ENCODE data around the gene ANO1. TPM values are rescaled to one million over a fixed set of nuclear protein-coding genes. Genes with fewer than 3 reads are reported as not detected.
A peak's percentile ranks its signal among the peaks of the same experiment; 100 is the strongest.

The ANO1 gene
- polyA plus RNA-seq, 4 donors: 1.1 to 8.3 (median 2.9) TPM; not detected in 1

GRCh38 chr11:70173018-70173417 is 94.9 kb downstream of the ANO1 start:
- H3K4me1 ChIP-seq (ENCODE audit: control insufficient read depth in 3 of 3, insufficient read depth in 2 of 3, low read depth in 1 of 3, low read length in 2 of 3): no peaks in the 10 kb centered on the region
- H3K36me3 ChIP-seq (ENCODE audit: control insufficient read depth in 3 of 3, insufficient read depth in 2 of 3, low read depth in 1 of 3, low read length in 3 of 3): no peaks in the 10 kb centered on the region
- H3K27me3 ChIP-seq (ENCODE audit: control insufficient read depth in 3 of 3, insufficient read depth in 3 of 3, low read length in 3 of 3): no peaks in the 10 kb centered on the region
- no peak overlapping the region for H3K4me3 ChIP-seq (ENCODE audit: low read depth in 1 of 3, low read length in 3 of 3)
- WGBS, 3 donors: 39 to 68% (median 53%) methylated on average over 4 of the region's 4 CpGs
- FAIRE-seq (no peak), DNase-seq (no peak)
- no peak overlapping the region for H3K27ac ChIP-seq (ENCODE audit: low read depth in 1 of 3, low read length in 2 of 3)
- no peaks in the 10 kb centered on the region for H3K9me3 ChIP-seq (ENCODE audit: control insufficient read depth in 2 of 2, insufficient read depth in 1 of 2, low read depth in 1 of 2, low read length in 1 of 2)

GRCh38 chr11:70174547-70175235 is 96.6 kb downstream of the ANO1 start:
- no peak overlapping the region for H3K27ac ChIP-seq (ENCODE audit: low read depth in 1 of 3, low read length in 2 of 3)
- no peaks in the 10 kb centered on the region for H3K4me1 ChIP-seq (ENCODE audit: control insufficient read depth in 3 of 3, insufficient read depth in 2 of 3, low read depth in 1 of 3, low read length in 2 of 3)
- H3K36me3 ChIP-seq (ENCODE audit: control insufficient read depth in 3 of 3, insufficient read depth in 2 of 3, low read depth in 1 of 3, low read length in 3 of 3): no peaks in the 10 kb centered on the region
- no peak overlapping the region for H3K4me3 ChIP-seq (ENCODE audit: low read depth in 1 of 3, low read length in 3 of 3)
- H3K27me3 ChIP-seq (ENCODE audit: control insufficient read depth in 3 of 3, insufficient read depth in 3 of 3, low read length in 3 of 3): no peaks in the 10 kb centered on the region
- no peak for DNase-seq
- H3K9me3 ChIP-seq (ENCODE audit: control insufficient read depth in 2 of 2, insufficient read depth in 1 of 2, low read depth in 1 of 2, low read length in 1 of 2): no peaks in the 10 kb centered on the region
- WGBS, 3 donors: 82 to 87% (median 84%) methylated on average over 17 of the region's 17 CpGs
- FAIRE-seq: no peak

GRCh38 chr11:70175236-70175698 is 97.2 kb downstream of the ANO1 start:
- no peaks in the 10 kb centered on the region for H3K36me3 ChIP-seq (ENCODE audit: control insufficient read depth in 3 of 3, insufficient read depth in 2 of 3, low read depth in 1 of 3, low read length in 3 of 3)
- no peak for FAIRE-seq
- H3K27ac ChIP-seq (ENCODE audit: low read depth in 1 of 3, low read length in 2 of 3): no peak overlapping the region
- H3K27me3 ChIP-seq (ENCODE audit: control insufficient read depth in 3 of 3, insufficient read depth in 3 of 3, low read length in 3 of 3): no peaks in the 10 kb centered on the region
- DNase-seq: no peak
- WGBS, 3 donors: 69 to 71% (median 70%) methylated on average over 15 of the region's 15 CpGs
- H3K4me1 ChIP-seq (ENCODE audit: control insufficient read depth in 3 of 3, insufficient read depth in 2 of 3, low read depth in 1 of 3, low read length in 2 of 3): no peaks in the 10 kb centered on the region
- no peak overlapping the region for H3K4me3 ChIP-seq (ENCODE audit: low read depth in 1 of 3, low read length in 3 of 3)
- no peaks in the 10 kb centered on the region for H3K9me3 ChIP-seq (ENCODE audit: control insufficient read depth in 2 of 2, insufficient read depth in 1 of 2, low read depth in 1 of 2, low read length in 1 of 2)

GRCh38 chr11:70176940-70177689 is 99.0 kb downstream of the ANO1 start:
- H3K4me3 ChIP-seq (ENCODE audit: low read depth in 1 of 3, low read length in 3 of 3): no peak overlapping the region
- WGBS, 3 donors: 82 to 84% (median 82%) methylated on average over 38 to 39 of the region's 39 CpGs
- peak in 1 of 2 donors; percentile 10 for DNase-seq
- H3K27ac ChIP-seq (ENCODE audit: low read depth in 1 of 3, low read length in 2 of 3): no peak overlapping the region
- no peak for FAIRE-seq
- no peaks in the 10 kb centered on the region for H3K9me3 ChIP-seq (ENCODE audit: control insufficient read depth in 2 of 2, insufficient read depth in 1 of 2, low read depth in 1 of 2, low read length in 1 of 2)
- no peaks in the 10 kb centered on the region for H3K4me1 ChIP-seq (ENCODE audit: control insufficient read depth in 3 of 3, insufficient read depth in 2 of 3, low read depth in 1 of 3, low read length in 2 of 3)
- no peaks in the 10 kb centered on the region for H3K27me3 ChIP-seq (ENCODE audit: control insufficient read depth in 3 of 3, insufficient read depth in 3 of 3, low read length in 3 of 3)
- H3K36me3 ChIP-seq (ENCODE audit: control insufficient read depth in 3 of 3, insufficient read depth in 2 of 3, low read depth in 1 of 3, low read length in 3 of 3): peaks cover 0 to 4% (median 0%) of the 10 kb centered on the region in 3 donors

- H3K4me3 ChIP-seq (ENCODE audit: low read depth in 1 of 3, low read length in 3 of 3): no peak overlapping the region
- H3K4me1 ChIP-seq (ENCODE audit: control insufficient read depth in 3 of 3, insufficient read depth in 2 of 3, low read depth in 1 of 3, low read length in 2 of 3): no peaks in the 10 kb centered on the region
- no peaks in the 10 kb centered on the region for H3K9me3 ChIP-seq (ENCODE audit: control insufficient read depth in 2 of 2, insufficient read depth in 1 of 2, low read depth in 1 of 2, low read length in 1 of 2)
- H3K36me3 ChIP-seq (ENCODE audit: control insufficient read depth in 3 of 3, insufficient read depth in 2 of 3, low read depth in 1 of 3, low read length in 3 of 3): peaks cover 0 to 4% (median 0%) of the 10 kb centered on the region in 3 donors
- no peaks in the 10 kb centered on the region for H3K27me3 ChIP-seq (ENCODE audit: control insufficient read depth in 3 of 3, insufficient read depth in 3 of 3, low read length in 3 of 3)
- DNase-seq (no peak), FAIRE-seq (no peak)
- no peak overlapping the region for H3K27ac ChIP-seq (ENCODE audit: low read depth in 1 of 3, low read length in 2 of 3)
- WGBS, 3 donors: 78 to 85% (median 79%) methylated on average over 11 of the region's 11 CpGs
Observed at GRCh38 chr11:70180906-70181305, 102.8 kb downstream of the ANO1 start.

- WGBS, 3 donors: 78 to 91% (median 81%) methylated on average over 18 of the region's 18 CpGs
- no peak overlapping the region for H3K27ac ChIP-seq (ENCODE audit: low read depth in 1 of 3, low read length in 2 of 3)
- H3K27me3 ChIP-seq (ENCODE audit: control insufficient read depth in 3 of 3, insufficient read depth in 3 of 3, low read length in 3 of 3): no peaks in the 10 kb centered on the region
- FAIRE-seq: no peak
- H3K4me1 ChIP-seq (ENCODE audit: control insufficient read depth in 3 of 3, insufficient read depth in 2 of 3, low read depth in 1 of 3, low read length in 2 of 3): no peaks in the 10 kb centered on the region
- DNase-seq: no peak
- H3K36me3 ChIP-seq (ENCODE audit: control insufficient read depth in 3 of 3, insufficient read depth in 2 of 3, low read depth in 1 of 3, low read length in 3 of 3): peaks cover 0 to 4% (median 0%) of the 10 kb centered on the region in 3 donors
- no peak overlapping the region for H3K4me3 ChIP-seq (ENCODE audit: low read depth in 1 of 3, low read length in 3 of 3)
- no peaks in the 10 kb centered on the region for H3K9me3 ChIP-seq (ENCODE audit: control insufficient read depth in 2 of 2, insufficient read depth in 1 of 2, low read depth in 1 of 2, low read length in 1 of 2)
Observed at GRCh38 chr11:70182266-70182665, 104.1 kb downstream of the ANO1 start.

- Histone ChIP-seq H3K27ac (ENCODE audit: low read depth in 1 of 3, low read length in 2 of 3) (no peak overlapping the region), H3K9me3 (ENCODE audit: control insufficient read depth in 2 of 2, insufficient read depth in 1 of 2, low read depth in 1 of 2, low read length in 1 of 2) (no peaks in the 10 kb centered on the region), H3K4me3 (ENCODE audit: low read depth in 1 of 3, low read length in 3 of 3) (no peak overlapping the region), H3K36me3 (ENCODE audit: control insufficient read depth in 3 of 3, insufficient read depth in 2 of 3, low read depth in 1 of 3, low read length in 3 of 3) (peaks cover 0 to 4% (median 0%) of the 10 kb centered on the region in 3 donors), H3K27me3 (ENCODE audit: control insufficient read depth in 3 of 3, insufficient read depth in 3 of 3, low read length in 3 of 3) (peaks cover 0 to 3% (median 0%) of the 10 kb centered on the region in 3 donors), H3K4me1 (ENCODE audit: control insufficient read depth in 3 of 3, insufficient read depth in 2 of 3, low read depth in 1 of 3, low read length in 2 of 3) (no peaks in the 10 kb centered on the region)
- 86 to 97% (median 86%) methylated on average over 1 of the region's 1 CpG for WGBS, 3 donors
- no peak for DNase-seq
- FAIRE-seq: no peak
Observed at GRCh38 chr11:70183032-70183431, 104.9 kb downstream of the ANO1 start.

GRCh38 chr11:70183483-70184176 is 105.5 kb downstream of the ANO1 start:
- H3K4me3 ChIP-seq (ENCODE audit: low read depth in 1 of 3, low read length in 3 of 3): no peak overlapping the region
- FAIRE-seq (no peak), DNase-seq (no peak)
- H3K9me3 ChIP-seq (ENCODE audit: control insufficient read depth in 2 of 2, insufficient read depth in 1 of 2, low read depth in 1 of 2, low read length in 1 of 2): no peaks in the 10 kb centered on the region
- peaks cover 0 to 4% (median 0%) of the 10 kb centered on the region in 3 donors for H3K36me3 ChIP-seq (ENCODE audit: control insufficient read depth in 3 of 3, insufficient read depth in 2 of 3, low read depth in 1 of 3, low read length in 3 of 3)
- WGBS, 3 donors: 54 to 75% (median 61%) methylated on average over 11 of the region's 11 CpGs
- H3K27ac ChIP-seq (ENCODE audit: low read depth in 1 of 3, low read length in 2 of 3): no peak overlapping the region
- H3K27me3 ChIP-seq (ENCODE audit: control insufficient read depth in 3 of 3, insufficient read depth in 3 of 3, low read length in 3 of 3): peaks cover 0 to 3% (median 0%) of the 10 kb centered on the region in 3 donors
- no peaks in the 10 kb centered on the region for H3K4me1 ChIP-seq (ENCODE audit: control insufficient read depth in 3 of 3, insufficient read depth in 2 of 3, low read depth in 1 of 3, low read length in 2 of 3)

All from small intestine (tissue), 7 donors.